Myocyte (in vitro differentiated cells): ENCODE measurements around the gene DLGAP4. TPM values are rescaled to one million over a fixed set of nuclear protein-coding genes. Genes with fewer than 3 reads are reported as not detected.
A peak's percentile ranks its signal among the peaks of the same experiment; 100 is the strongest.

Experiments
- DNase-seq: peaks from one replicate; pipeline ENCODE4 v3.0.0-alpha.2; 2012; ENCODE audit warnings: low read depth
- total RNA-seq: library from RNA; depleted of rRNA; stranded (reverse); fragments of >200 nt; gene quantifications from 2 replicates; pipeline ENCODE4 v1.2.3, GENCODE V29; 2014

Gene DLGAP4
- total RNA-seq, 1 donor from 2014 or later = 39.7 TPM

GRCh38 chr20:36574366-36575135 lies 268.4 kb downstream of the DLGAP4 start:
- peak; percentile 56 for DNase-seq

- no peak for DNase-seq
Measured at GRCh38 chr20:36576081-36576445, 269.9 kb downstream of the DLGAP4 start.

Other genes starting within 250 kb of the DLGAP4 start
- gene EPB41L1, start 151.6 kb upstream of the DLGAP4 start, total RNA-seq = 8.3 and 8.8 TPM in 2 replicates
- gene AAR2, start 69.9 kb upstream of the DLGAP4 start, total RNA-seq = 34.1 and 36.2 TPM in 2 replicates
- 162 and 190 TPM in 2 replicates for gene MYL9, start 235.2 kb downstream of the DLGAP4 start, total RNA-seq